ENCODE results near the gene AGAP2.

DNA sequence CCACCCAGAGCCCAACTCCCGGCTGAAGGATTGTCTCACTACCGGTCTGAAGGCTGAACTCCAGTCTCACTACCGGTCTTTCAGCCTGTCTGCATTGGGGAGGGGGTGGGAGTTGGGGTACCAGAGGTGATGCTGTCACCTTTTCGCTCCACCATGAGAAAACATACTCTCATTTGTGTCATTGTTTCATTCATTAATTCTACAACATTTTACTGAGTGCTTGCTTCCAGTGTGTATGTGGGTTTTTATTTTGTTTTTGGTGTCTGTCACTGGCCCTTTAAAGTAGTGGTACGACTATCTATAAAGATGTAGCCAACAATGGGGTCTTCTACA, 14.1 kb upstream of the AGAP2 start:
- no peak for TF ChIP-seq EZH2 (IDR thresholded peaks at IDR 0.05; ENCODE audit: low read length, unreplicated experiment)
- TF ChIP-seq, protein P1, sequence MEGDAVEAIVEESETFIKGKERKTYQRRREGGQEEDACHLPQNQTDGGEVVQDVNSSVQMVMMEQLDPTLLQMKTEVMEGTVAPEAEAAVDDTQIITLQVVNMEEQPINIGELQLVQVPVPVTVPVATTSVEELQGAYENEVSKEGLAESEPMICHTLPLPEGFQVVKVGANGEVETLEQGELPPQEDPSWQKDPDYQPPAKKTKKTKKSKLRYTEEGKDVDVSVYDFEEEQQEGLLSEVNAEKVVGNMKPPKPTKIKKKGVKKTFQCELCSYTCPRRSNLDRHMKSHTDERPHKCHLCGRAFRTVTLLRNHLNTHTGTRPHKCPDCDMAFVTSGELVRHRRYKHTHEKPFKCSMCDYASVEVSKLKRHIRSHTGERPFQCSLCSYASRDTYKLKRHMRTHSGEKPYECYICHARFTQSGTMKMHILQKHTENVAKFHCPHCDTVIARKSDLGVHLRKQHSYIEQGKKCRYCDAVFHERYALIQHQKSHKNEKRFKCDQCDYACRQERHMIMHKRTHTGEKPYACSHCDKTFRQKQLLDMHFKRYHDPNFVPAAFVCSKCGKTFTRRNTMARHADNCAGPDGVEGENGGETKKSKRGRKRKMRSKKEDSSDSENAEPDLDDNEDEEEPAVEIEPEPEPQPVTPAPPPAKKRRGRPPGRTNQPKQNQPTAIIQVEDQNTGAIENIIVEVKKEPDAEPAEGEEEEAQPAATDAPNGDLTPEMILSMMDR (conservative IDR thresholded peaks at IDR 0.05; ENCODE audit: low read depth, low read length), result no peak

Data from PC-3 (cell line).